Astrocyte of the spinal cord (primary cell): Measurements from ENCODE around the gene NCOA1.

Source experiments
- DNase-seq: peaks from one replicate; pipeline ENCODE4 v3.0.0; 2011; ENCODE audit warnings: low read depth, low spot score
- H3K4me3 ChIP-seq: 2 replicates; pipeline ENCODE4 v1.5.1; 2011; ENCODE audit warnings: low read depth, mild to moderate bottlenecking, low read length, moderate library complexity
- CTCF ChIP-seq: IDR thresholded peaks from 2 replicates; pipeline ENCODE4 v1.5.1; 2012; ENCODE audit warnings: low read depth, mild to moderate bottlenecking, low read length, inconsistent platforms
- in situ Hi-C: cut with HindIII; loops from 2 replicates; pipeline ENCODE4 v1.10.0; 2017; ENCODE audit warnings: low sequenced_read_pairs

Gene NCOA1

GRCh38 chr2:24486636-24487205 lies 4.3 kb upstream of the NCOA1 start:
- in situ Hi-C loops, result no loop called here
- no peak for TF ChIP-seq CTCF
- no peak for DNase-seq
- H3K4me3 ChIP-seq, result no peak overlapping the region

- no peak for TF ChIP-seq CTCF
- DNase-seq, result no peak
- in situ Hi-C loops, result no loop called here
- H3K4me3 ChIP-seq, result no peak overlapping the region
Measured at GRCh38 chr2:24489465-24490180, 1.4 kb upstream of the NCOA1 start.

- no peak for TF ChIP-seq CTCF
Measured at GRCh38 chr2:24490181-24490689, 819 bp upstream of the NCOA1 start.

GRCh38 chr2:24491542-24492420 lies 727 bp downstream of the NCOA1 start:
- in situ Hi-C loops, result no loop called here
- DNase-seq, result peak; percentile 20
- no peak for TF ChIP-seq CTCF
- peak overlapping the region; percentile 77 for H3K4me3 ChIP-seq

More at GRCh38 chr2:24490181-24490689, 819 bp upstream of the NCOA1 start:
- H3K4me3 ChIP-seq, result peak overlapping the region; percentile 46
- in situ Hi-C loops, result no loop called here
- DNase-seq, result peak; percentile 40

GRCh38 chr2:24492421-24493279 lies 1.6 kb downstream of the NCOA1 start:
- TF ChIP-seq CTCF, result no peak
- H3K4me3 ChIP-seq, result peak overlapping the region; percentile 77
- no peak for DNase-seq
- in situ Hi-C loops, result no loop called here

GRCh38 chr2:24493713-24494112 lies 2.7 kb downstream of the NCOA1 start:
- DNase-seq, result no peak
- in situ Hi-C loops, result no loop called here
- TF ChIP-seq CTCF, result no peak
- no peak overlapping the region for H3K4me3 ChIP-seq
